ENCODE measurements around the gene TSEN2.

GRCh38 chr3:12512534-12513118 lies 28.3 kb downstream of the TSEN2 start:
- TF ChIP-seq, protein P1, sequence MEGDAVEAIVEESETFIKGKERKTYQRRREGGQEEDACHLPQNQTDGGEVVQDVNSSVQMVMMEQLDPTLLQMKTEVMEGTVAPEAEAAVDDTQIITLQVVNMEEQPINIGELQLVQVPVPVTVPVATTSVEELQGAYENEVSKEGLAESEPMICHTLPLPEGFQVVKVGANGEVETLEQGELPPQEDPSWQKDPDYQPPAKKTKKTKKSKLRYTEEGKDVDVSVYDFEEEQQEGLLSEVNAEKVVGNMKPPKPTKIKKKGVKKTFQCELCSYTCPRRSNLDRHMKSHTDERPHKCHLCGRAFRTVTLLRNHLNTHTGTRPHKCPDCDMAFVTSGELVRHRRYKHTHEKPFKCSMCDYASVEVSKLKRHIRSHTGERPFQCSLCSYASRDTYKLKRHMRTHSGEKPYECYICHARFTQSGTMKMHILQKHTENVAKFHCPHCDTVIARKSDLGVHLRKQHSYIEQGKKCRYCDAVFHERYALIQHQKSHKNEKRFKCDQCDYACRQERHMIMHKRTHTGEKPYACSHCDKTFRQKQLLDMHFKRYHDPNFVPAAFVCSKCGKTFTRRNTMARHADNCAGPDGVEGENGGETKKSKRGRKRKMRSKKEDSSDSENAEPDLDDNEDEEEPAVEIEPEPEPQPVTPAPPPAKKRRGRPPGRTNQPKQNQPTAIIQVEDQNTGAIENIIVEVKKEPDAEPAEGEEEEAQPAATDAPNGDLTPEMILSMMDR (IDR thresholded peaks at IDR 0.05 in 2 of 3, conservative IDR thresholded peaks at IDR 0.05 in 1 of 3; ENCODE audit: borderline replicate concordance in 1 of 3, insufficient read depth in 1 of 3, low read depth in 2 of 3, low read length in 2 of 3), result no peak
- TF ChIP-seq EZH2phosphoT487 (IDR thresholded peaks at IDR 0.05; ENCODE audit: borderline replicate concordance) (no peak), TCF7L2 (IDR thresholded peaks at IDR 0.05; ENCODE audit: borderline replicate concordance, extremely low read depth, insufficient read depth, insufficient read length) (no peak), JUND (IDR thresholded peaks at IDR 0.05) (no peak), POLR2A (IDR thresholded peaks at IDR 0.05; ENCODE audit: borderline replicate concordance, extremely low read depth, insufficient read depth, insufficient read length) (no peak)

Data from HCT116 (cell line).